ENCODE measurements around the gene IGF2R. TPM values are rescaled to one million over a fixed set of nuclear protein-coding genes. Genes with fewer than 3 reads are reported as not detected.
A peak's percentile ranks its signal among the peaks of the same experiment; 100 is the strongest.

Gene IGF2R
- total and polyA plus RNA-seq, 8 donors: 2.0 to 70.5 (median 31.5) TPM

DNA sequence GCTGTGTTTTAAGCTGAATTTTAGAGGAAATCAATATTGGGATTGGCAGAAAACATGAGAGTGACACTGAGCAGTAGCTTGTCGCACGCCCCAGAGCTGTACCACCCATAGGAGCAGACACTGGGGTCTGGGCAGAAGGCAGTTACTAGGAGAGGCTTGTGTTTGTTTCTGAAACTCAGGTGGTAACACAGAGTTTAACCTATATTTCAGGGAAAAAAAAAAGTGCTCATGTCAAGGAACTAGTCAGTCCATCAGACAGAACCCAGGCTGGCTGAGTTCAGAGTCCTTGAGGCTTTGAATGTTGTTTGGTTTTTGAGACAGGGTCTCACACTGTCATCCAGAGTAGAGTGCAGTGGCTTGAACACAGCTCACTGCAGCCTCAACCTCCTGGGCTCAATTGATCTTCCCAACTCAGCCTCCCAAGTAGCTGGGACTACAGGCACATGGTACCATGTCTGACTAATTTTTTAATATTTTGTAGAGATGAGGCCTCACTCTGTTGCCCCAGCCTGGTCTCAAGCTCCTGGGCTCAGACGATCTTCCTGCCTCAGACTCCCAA, 159.3 kb downstream of the IGF2R start:
- Histone ChIP-seq H3K27ac (no peak overlapping the region), H3K9me3 (no peaks in the 10 kb centered on the region), H3K4me3 (no peak overlapping the region), H3K27me3 (no peaks in the 10 kb centered on the region), H3K4me1 (no peaks in the 10 kb centered on the region), H3K36me3 (no peaks in the 10 kb centered on the region)
- 90 to 95% (median 93%) methylated on average over 3 of the region's 3 CpGs for WGBS, 5 donors
- DNase-seq: peak in 1 of 2 donors; percentile 7
- no peak for TF ChIP-seq POLR2AphosphoS5 (IDR thresholded peaks at IDR 0.05)
- no peak for TF ChIP-seq POLR2A (IDR thresholded peaks at IDR 0.05)
- TF ChIP-seq EP300 (IDR thresholded peaks at IDR 0.05): no peak
- TF ChIP-seq, protein P1, sequence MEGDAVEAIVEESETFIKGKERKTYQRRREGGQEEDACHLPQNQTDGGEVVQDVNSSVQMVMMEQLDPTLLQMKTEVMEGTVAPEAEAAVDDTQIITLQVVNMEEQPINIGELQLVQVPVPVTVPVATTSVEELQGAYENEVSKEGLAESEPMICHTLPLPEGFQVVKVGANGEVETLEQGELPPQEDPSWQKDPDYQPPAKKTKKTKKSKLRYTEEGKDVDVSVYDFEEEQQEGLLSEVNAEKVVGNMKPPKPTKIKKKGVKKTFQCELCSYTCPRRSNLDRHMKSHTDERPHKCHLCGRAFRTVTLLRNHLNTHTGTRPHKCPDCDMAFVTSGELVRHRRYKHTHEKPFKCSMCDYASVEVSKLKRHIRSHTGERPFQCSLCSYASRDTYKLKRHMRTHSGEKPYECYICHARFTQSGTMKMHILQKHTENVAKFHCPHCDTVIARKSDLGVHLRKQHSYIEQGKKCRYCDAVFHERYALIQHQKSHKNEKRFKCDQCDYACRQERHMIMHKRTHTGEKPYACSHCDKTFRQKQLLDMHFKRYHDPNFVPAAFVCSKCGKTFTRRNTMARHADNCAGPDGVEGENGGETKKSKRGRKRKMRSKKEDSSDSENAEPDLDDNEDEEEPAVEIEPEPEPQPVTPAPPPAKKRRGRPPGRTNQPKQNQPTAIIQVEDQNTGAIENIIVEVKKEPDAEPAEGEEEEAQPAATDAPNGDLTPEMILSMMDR (IDR thresholded peaks at IDR 0.05): no peak
- intact Hi-C loops (cut with DNase I; ENCODE audit: low total_unique reads): no loop called here

DNA sequence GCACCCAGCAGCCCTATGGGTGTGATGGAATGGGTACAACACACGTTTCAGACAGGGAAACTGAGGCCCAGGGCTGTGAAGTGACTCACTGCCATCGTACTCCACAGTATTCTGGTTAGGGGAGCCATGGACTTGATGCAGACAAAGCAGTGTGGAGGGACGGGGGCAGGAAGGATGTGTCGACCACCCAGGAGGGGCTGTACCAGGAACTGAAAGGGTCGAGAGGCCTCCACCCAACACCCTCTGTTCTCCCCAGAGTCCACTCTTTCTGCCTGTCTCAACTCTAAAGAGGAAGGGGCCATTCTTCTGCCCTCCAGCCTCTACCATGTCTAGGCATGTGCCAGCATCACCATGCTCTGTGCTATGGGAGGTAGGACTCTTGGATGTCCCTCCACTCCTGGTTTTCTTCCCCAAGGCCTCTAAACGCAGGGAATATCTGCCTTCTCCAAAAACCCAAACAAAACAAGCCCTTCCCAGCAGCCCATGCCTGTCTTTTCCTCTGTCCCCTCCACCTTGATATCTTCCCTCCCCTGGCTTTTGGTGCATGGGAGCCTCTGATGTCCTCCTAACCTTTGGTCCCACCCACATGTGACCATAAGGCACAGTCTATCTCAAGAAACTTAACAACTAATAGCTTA, 160.1 kb downstream of the IGF2R start:
- intact Hi-C loops (cut with DNase I; ENCODE audit: low total_unique reads): no loop called here
- no peaks in the 10 kb centered on the region for H3K27me3 ChIP-seq
- H3K4me1 ChIP-seq: no peaks in the 10 kb centered on the region
- no peak overlapping the region for H3K4me3 ChIP-seq
- no peak overlapping the region for H3K27ac ChIP-seq
- no peaks in the 10 kb centered on the region for H3K9me3 ChIP-seq
- no peaks in the 10 kb centered on the region for H3K36me3 ChIP-seq
- 78 to 87% (median 82%) methylated on average over 6 of the region's 6 CpGs for WGBS, 5 donors
- no peak for DNase-seq
- TF ChIP-seq EP300 (IDR thresholded peaks at IDR 0.05): no peak
- TF ChIP-seq, protein P1 (IDR thresholded peaks at IDR 0.05): no peak
- no peak for TF ChIP-seq POLR2A (IDR thresholded peaks at IDR 0.05)
- no peak for TF ChIP-seq POLR2AphosphoS5 (IDR thresholded peaks at IDR 0.05)

DNA sequence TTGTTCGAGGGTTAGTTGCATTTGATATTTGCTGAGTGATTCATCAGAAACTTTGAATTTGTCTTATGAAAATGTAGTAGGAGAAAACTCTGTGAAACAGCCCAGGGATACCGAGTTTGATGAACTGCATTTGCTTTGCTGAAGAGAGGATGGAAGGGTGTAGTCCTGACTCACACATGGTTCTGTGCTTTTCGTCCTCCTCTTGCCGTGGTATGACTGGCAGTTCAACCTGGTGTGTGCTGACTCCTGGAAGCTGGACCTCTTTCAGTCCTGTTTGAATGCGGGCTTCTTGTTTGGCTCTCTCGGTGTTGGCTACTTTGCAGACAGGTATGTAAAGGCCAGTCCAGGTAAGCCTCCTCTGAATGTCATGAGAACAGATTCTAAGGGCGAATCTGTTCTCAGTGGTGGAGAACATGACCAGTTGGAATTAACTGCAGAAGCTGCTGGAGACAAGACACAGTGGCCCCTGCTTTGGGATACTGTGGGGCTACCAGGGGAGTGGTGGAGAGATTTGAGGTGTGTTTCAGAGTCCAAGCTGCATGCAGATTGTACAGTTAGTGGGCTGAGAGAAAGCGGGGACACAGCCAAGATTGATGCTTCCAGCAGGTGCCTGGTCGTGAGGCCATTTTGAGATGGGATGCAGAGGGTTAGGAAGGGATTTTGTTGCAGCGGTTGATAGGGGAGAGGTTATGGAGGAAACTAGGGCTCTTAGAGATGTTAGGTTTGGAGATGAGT, 161.2 kb downstream of the IGF2R start:
- no peak for TF ChIP-seq POLR2AphosphoS5 (IDR thresholded peaks at IDR 0.05)
- TF ChIP-seq, protein P1 (IDR thresholded peaks at IDR 0.05): no peak
- TF ChIP-seq POLR2A (IDR thresholded peaks at IDR 0.05): no peak
- TF ChIP-seq EP300 (IDR thresholded peaks at IDR 0.05): no peak
- Histone ChIP-seq H3K9me3 (no peaks in the 10 kb centered on the region), H3K27me3 (no peaks in the 10 kb centered on the region), H3K36me3 (no peaks in the 10 kb centered on the region), H3K4me3 (no peak overlapping the region), H3K4me1 (no peaks in the 10 kb centered on the region), H3K27ac (no peak overlapping the region)
- 87 to 94% (median 91%) methylated on average over 10 of the region's 10 CpGs for WGBS, 5 donors
- intact Hi-C loops (cut with DNase I; ENCODE audit: low total_unique reads): no loop called here
- DNase-seq: peak in 1 of 2 donors; percentile 17

DNA sequence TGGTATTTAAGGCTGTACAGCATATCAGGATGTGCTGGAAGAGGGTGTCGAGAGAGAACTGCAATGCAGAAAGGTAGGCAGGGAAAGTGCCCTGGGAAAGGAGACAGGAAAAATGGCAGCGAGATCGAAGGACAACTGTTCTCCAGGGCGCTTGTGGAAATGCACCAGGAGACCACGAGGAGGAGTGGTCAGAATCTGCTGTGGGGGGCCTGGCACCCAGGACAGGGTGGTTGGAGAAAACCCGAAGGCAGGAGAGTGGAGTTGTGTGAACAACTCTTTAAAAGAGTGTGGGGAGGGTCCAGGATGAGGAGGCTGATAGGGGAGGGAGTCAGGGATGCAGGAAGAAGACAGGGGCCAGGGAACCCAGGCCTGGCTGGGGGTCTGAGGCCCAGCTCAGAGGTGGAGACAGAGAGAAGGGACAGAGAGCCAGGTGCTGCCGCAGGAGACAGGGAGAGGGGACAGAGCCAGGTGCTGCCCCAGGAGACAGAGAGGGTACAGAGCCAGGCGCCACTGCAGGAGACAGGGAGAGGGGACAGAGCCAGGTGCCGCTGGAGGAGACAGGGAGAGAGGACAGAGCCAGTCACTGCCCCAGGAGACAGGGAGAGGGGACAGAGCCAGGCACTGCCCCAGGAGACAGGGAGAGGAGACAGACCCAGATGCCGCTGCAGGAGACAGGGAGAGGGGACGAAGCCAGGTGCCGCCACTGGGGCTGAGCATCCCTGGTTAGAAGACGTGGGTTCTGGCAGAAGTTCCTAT, 162.0 kb downstream of the IGF2R start:
- TF ChIP-seq EP300 (IDR thresholded peaks at IDR 0.05) (no peak), POLR2AphosphoS5 (IDR thresholded peaks at IDR 0.05) (no peak), POLR2A (IDR thresholded peaks at IDR 0.05) (no peak)
- TF ChIP-seq, protein P1 (IDR thresholded peaks at IDR 0.05): no peak
- Histone ChIP-seq H3K36me3 (no peaks in the 10 kb centered on the region), H3K4me1 (no peaks in the 10 kb centered on the region), H3K27me3 (no peaks in the 10 kb centered on the region), H3K4me3 (no peak overlapping the region), H3K9me3 (no peaks in the 10 kb centered on the region), H3K27ac (no peak overlapping the region)
- 83 to 94% (median 91%) methylated on average over 11 to 13 of the region's 13 CpGs for WGBS, 5 donors
- peak in 1 of 2 donors; percentile 1 for DNase-seq
- intact Hi-C loops (cut with DNase I; ENCODE audit: low total_unique reads): no loop called here

Data from stomach (tissue), 9 donors.